H9 (cell line): ENCODE results near the gene TBC1D24. TPM values are rescaled to one million over a fixed set of nuclear protein-coding genes. Genes with fewer than 3 reads are reported as not detected.

ENCODE experiments used
- DNase-seq: peaks from one replicate; pipeline ENCODE4 v3.0.0-alpha.2; 2017
- H2AFZ ChIP-seq: one replicate; pipeline ENCODE4 v1.6.1; 2013; ENCODE audit warnings: mild to moderate bottlenecking, low read length, control low read depth, moderate library complexity
- H2AK5ac ChIP-seq: 2 replicates; pipeline ENCODE4 v1.6.1; 2013; ENCODE audit warnings: low read length, control low read depth, mixed read lengths; ENCODE audit not compliant: insufficient read length
- H2BK120ac ChIP-seq: one replicate; pipeline ENCODE4 v1.6.1; 2013; ENCODE audit warnings: low read depth, mild to moderate bottlenecking, low read length, control low read depth, inconsistent platforms; ENCODE audit not compliant: poor library complexity, severe bottlenecking
- H2BK12ac ChIP-seq: 2 replicates; pipeline ENCODE4 v1.6.1; 2013; ENCODE audit warnings: low read length, control low read depth, mixed read lengths, low read depth; ENCODE audit not compliant: insufficient read length
- H2BK15ac ChIP-seq: 2 replicates; pipeline ENCODE4 v1.6.1; 2013; ENCODE audit warnings: low read depth, low read length, control low read depth
- H2BK20ac ChIP-seq: one replicate; pipeline ENCODE4 v1.6.1; 2013; ENCODE audit warnings: low read depth, mild to moderate bottlenecking, low read length, control low read depth, inconsistent platforms; ENCODE audit not compliant: poor library complexity, severe bottlenecking
- H2BK5ac ChIP-seq: 2 replicates; pipeline ENCODE4 v1.6.1; 2013; ENCODE audit warnings: low read length, control low read depth, mixed read lengths; ENCODE audit not compliant: insufficient read length
- H3K14ac ChIP-seq: 2 replicates; pipeline ENCODE4 v1.6.1; 2013; ENCODE audit warnings: low read length, control low read depth; ENCODE audit not compliant: insufficient read depth
- H3K18ac ChIP-seq: 2 replicates; pipeline ENCODE4 v1.6.1; 2013; ENCODE audit warnings: low read depth, mild to moderate bottlenecking, mixed read lengths, low read length, control low read depth; ENCODE audit not compliant: insufficient read length
- H3K23ac ChIP-seq: 2 replicates; pipeline ENCODE4 v1.6.1; 2013; ENCODE audit warnings: low read length, control low read depth, mixed read lengths, low read depth; ENCODE audit not compliant: insufficient read length
- H3K23me2 ChIP-seq: 2 replicates; pipeline ENCODE4 v1.6.1; 2013; ENCODE audit warnings: low read depth, mild to moderate bottlenecking, mixed read lengths, low read length, control low read depth; ENCODE audit not compliant: insufficient read length, poor library complexity, severe bottlenecking
- H3K27ac ChIP-seq: 2 replicates; pipeline ENCODE4 v1.5.1; 2013; ENCODE audit warnings: low read length, control low read depth, mixed read lengths, low read depth; ENCODE audit not compliant: insufficient read length
- H3K27me3 ChIP-seq: 2 replicates; pipeline ENCODE4 v1.6.1; 2013; ENCODE audit warnings: low read length, control low read depth, inconsistent platforms; ENCODE audit not compliant: insufficient read depth
- H3K4ac ChIP-seq: 2 replicates; pipeline ENCODE4 v1.6.1; 2013; ENCODE audit warnings: low read depth, mild to moderate bottlenecking, control low read depth, inconsistent platforms, low read length, moderate library complexity
- H3K4me1 ChIP-seq: 2 replicates; pipeline ENCODE4 v1.6.1; 2013; ENCODE audit warnings: low read length, control low read depth, inconsistent platforms; ENCODE audit not compliant: insufficient read depth
- H3K4me2 ChIP-seq: 2 replicates; pipeline ENCODE4 v1.6.1; 2013; ENCODE audit warnings: low read length, control low read depth, mixed read lengths; ENCODE audit not compliant: insufficient read length, insufficient read depth
- H3K56ac ChIP-seq: 2 replicates; pipeline ENCODE4 v1.6.1; 2013; ENCODE audit warnings: low read depth, mild to moderate bottlenecking, mixed read lengths, low read length, control low read depth; ENCODE audit not compliant: insufficient read length
- H3K79me1 ChIP-seq: 2 replicates; pipeline ENCODE4 v1.6.1; 2013; ENCODE audit warnings: low read depth, mild to moderate bottlenecking, moderate library complexity, low read length, control low read depth, inconsistent platforms; ENCODE audit not compliant: insufficient read depth, poor library complexity, severe bottlenecking
- H3K79me2 ChIP-seq: 2 replicates; pipeline ENCODE4 v1.6.1; 2013; ENCODE audit warnings: low read length, control low read depth, inconsistent platforms; ENCODE audit not compliant: insufficient read depth
- H3K9ac ChIP-seq: 2 replicates; pipeline ENCODE4 v1.6.1; 2013; ENCODE audit warnings: low read length, control low read depth, mixed read lengths; ENCODE audit not compliant: insufficient read length; ENCODE audit errors: extremely low read depth
- H3K9me3 ChIP-seq: one replicate; pipeline ENCODE4 v1.6.1; 2013; ENCODE audit warnings: low read depth, low read length, inconsistent platforms; ENCODE audit not compliant: control insufficient read depth
- H3T11ph ChIP-seq: one replicate; pipeline ENCODE4 v1.6.1; 2013; ENCODE audit warnings: mild to moderate bottlenecking, low read length, control low read depth, inconsistent platforms
- H4K20me1 ChIP-seq: one replicate; pipeline ENCODE4 v1.6.1; 2013; ENCODE audit not compliant: control insufficient read depth, insufficient read length, insufficient read depth
- H4K5ac ChIP-seq: 2 replicates; pipeline ENCODE4 v1.6.1; 2013; ENCODE audit warnings: low read depth, mild to moderate bottlenecking, mixed read lengths, low read length, control low read depth; ENCODE audit not compliant: insufficient read length
- H4K8ac ChIP-seq: replicated peaks from 2 replicates; pipeline ENCODE4 v1.6.1; 2013; ENCODE audit warnings: low read length, control low read depth, mixed read lengths, low read depth; ENCODE audit not compliant: insufficient read length
- H4K91ac ChIP-seq: 2 replicates; pipeline ENCODE4 v1.6.1; 2013; ENCODE audit warnings: low read depth, mild to moderate bottlenecking, moderate library complexity, mixed read lengths, low read length, control low read depth; ENCODE audit not compliant: insufficient read length
- H3K27ac Mint-ChIP-seq, 3 experiments: 2 replicates in 2 of 3; 3 replicates in 1 of 3; pipeline ENCODE4 v1.8.0; 2020 to 2021; ENCODE audit warnings: mixed read lengths in 3 of 3, mild to moderate bottlenecking in 1 of 3, moderate library complexity in 1 of 3
- H3K27me3 Mint-ChIP-seq: 2 replicates; pipeline ENCODE4 v1.8.0; 2021; ENCODE audit warnings: low read depth, mild to moderate bottlenecking, moderate library complexity, mixed read lengths
- H3K36me3 Mint-ChIP-seq, 3 experiments: 2 replicates in 2 of 3; 3 replicates in 1 of 3; pipeline ENCODE4 v1.8.0; 2020 to 2021; ENCODE audit warnings: low read depth in 3 of 3, mixed read lengths in 3 of 3; ENCODE audit not compliant: insufficient read depth in 1 of 3
- H3K4me1 Mint-ChIP-seq, 2 experiments: 2 replicates each; pipeline ENCODE4 v1.8.0; 2020; ENCODE audit warnings: mixed read lengths in 2 of 2
- H3K4me3 Mint-ChIP-seq, 2 experiments: 2 replicates in 1 of 2; 3 replicates in 1 of 2; pipeline ENCODE4 v1.8.0; 2020 to 2021; ENCODE audit warnings: mild to moderate bottlenecking in 2 of 2, mixed read lengths in 2 of 2, moderate library complexity in 1 of 2
- H3K9me3 Mint-ChIP-seq, 2 experiments: 2 replicates in 1 of 2; 3 replicates in 1 of 2; pipeline ENCODE4 v1.8.0; 2020; ENCODE audit warnings: mild to moderate bottlenecking in 2 of 2, mixed read lengths in 2 of 2, moderate library complexity in 1 of 2
- CTCF ChIP-seq: fragments of 200-600 bp; sonication (generic); conservative IDR thresholded peaks from 3 replicates; pipeline ENCODE4 v1.8.0; 2021; ENCODE audit warnings: antibody characterized with exemption, mild to moderate bottlenecking
- WGBS: extraction: QIAGEN DNeasy Blood & Tissue Kit; methylation state at CpG from one replicate; pipeline ENCODE4 v1.1.7; 2013; ENCODE audit warnings: missing lambda C conversion rate, low lambda C conversion rate, mixed read lengths; ENCODE audit not compliant: insufficient read length; ENCODE audit errors: extremely low coverage; 5-methylcytosine and 5-hydroxymethylcytosine counted together
- total RNA-seq: library from RNA; stranded (reverse); gene quantifications from 2 replicates; pipeline ENCODE4 v1.2.1, GENCODE V29; 2021

The TBC1D24 gene
- total RNA-seq, 1 experiment from 2014 or later, result 19.0 TPM

- Histone ChIP-seq H3K4me1 (no peaks in the 10 kb centered on the region), H2BK15ac (no peak overlapping the region), H3T11ph (no peak overlapping the region), H2AFZ (no peak overlapping the region), H4K8ac (no peak overlapping the region), H3K9ac (no peak overlapping the region), H2AK5ac (no peak overlapping the region), H4K91ac (no peak overlapping the region), H3K23me2 (peaks cover 3% of the 10 kb centered on the region), H3K27me3 (no peaks in the 10 kb centered on the region), H3K79me1 (no peaks in the 10 kb centered on the region), H2BK120ac (no peak overlapping the region), H3K27ac (no peak overlapping the region), H3K56ac (no peak overlapping the region), H2BK5ac (no peak overlapping the region), H3K14ac (no peak overlapping the region), H4K20me1 (no peaks in the 10 kb centered on the region), H3K23ac (no peak overlapping the region), H3K4me2 (no peak overlapping the region), H3K18ac (no peak overlapping the region), H2BK20ac (no peak overlapping the region), H2BK12ac (no peak overlapping the region), H3K79me2 (no peaks in the 10 kb centered on the region), H4K5ac (no peak overlapping the region), H3K9me3 (no peaks in the 10 kb centered on the region), H3K4ac (no peak overlapping the region)
- no peaks in the 10 kb centered on the region for H3K9me3 Mint-ChIP-seq
- no peaks in the 10 kb centered on the region for H3K27me3 Mint-ChIP-seq
- no peak overlapping the region for H3K27ac Mint-ChIP-seq
- no peak for DNase-seq
- H3K36me3 Mint-ChIP-seq, result peaks cover 0 to 18% (median 4%) of the 10 kb centered on the region in 3 experiments; a peak in 4 of 7 replicates
- no peaks in the 10 kb centered on the region for H3K4me1 Mint-ChIP-seq
- H3K4me3 Mint-ChIP-seq, result no peak overlapping the region
- whole genome bisulfite sequencing, result no CpG with 5 or more reads among the region's 62 CpGs
- TF ChIP-seq CTCF, result no peak
Observed at GRCh38 chr16:2496223-2497115, 21.5 kb downstream of the TBC1D24 start.
